ENCODE measurements around the gene ZNF341.

Gene ZNF341

DNA sequence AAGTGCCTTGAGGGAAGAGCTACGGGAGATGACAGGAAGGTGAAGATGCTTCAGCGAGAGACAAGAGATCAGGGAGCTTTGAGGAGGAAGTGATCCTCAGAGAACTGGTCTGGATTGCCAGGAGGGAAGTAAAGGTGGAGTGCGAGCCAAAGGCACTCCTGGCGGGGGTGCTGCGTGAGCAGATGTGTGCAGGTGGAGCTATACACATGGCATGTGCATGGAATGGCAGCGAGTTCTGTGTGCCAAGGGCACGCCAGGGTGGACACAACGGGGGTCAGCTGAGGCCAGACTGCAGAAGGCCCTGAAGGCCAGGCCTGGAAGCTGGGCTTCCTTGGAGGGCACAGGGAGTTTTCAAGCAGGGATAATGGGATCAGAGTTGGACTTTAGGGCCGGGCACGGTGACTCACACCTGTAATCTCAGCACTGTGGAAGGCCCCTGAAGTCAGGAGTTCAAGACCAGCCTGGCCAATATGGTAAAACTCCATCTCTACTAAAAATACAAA is 17.9 kb upstream of the ZNF341 start:
- H3K4me1 ChIP-seq (ENCODE audit: low read length): no peaks in the 10 kb centered on the region
- no peak overlapping the region for H3K4me2 ChIP-seq (ENCODE audit: low read depth, low read length)
- no peaks in the 10 kb centered on the region for H3K36me3 ChIP-seq (replicated peaks; ENCODE audit: insufficient read depth, low read length)
- H3K9me2 ChIP-seq (replicated peaks; ENCODE audit: insufficient read depth, low read length): no peaks in the 10 kb centered on the region
- H2AFZ ChIP-seq (ENCODE audit: low read length): no peak overlapping the region
- H3K79me2 ChIP-seq (ENCODE audit: low read length): peaks cover 10% of the 10 kb centered on the region
- TF ChIP-seq EZH2phosphoT487 (IDR thresholded peaks at IDR 0.05; ENCODE audit: low read length) (no peak), EZH2 (optimal IDR thresholded peaks at IDR 0.05; ENCODE audit: low read depth, low read length) (no peak)
- TF ChIP-seq, protein P1, sequence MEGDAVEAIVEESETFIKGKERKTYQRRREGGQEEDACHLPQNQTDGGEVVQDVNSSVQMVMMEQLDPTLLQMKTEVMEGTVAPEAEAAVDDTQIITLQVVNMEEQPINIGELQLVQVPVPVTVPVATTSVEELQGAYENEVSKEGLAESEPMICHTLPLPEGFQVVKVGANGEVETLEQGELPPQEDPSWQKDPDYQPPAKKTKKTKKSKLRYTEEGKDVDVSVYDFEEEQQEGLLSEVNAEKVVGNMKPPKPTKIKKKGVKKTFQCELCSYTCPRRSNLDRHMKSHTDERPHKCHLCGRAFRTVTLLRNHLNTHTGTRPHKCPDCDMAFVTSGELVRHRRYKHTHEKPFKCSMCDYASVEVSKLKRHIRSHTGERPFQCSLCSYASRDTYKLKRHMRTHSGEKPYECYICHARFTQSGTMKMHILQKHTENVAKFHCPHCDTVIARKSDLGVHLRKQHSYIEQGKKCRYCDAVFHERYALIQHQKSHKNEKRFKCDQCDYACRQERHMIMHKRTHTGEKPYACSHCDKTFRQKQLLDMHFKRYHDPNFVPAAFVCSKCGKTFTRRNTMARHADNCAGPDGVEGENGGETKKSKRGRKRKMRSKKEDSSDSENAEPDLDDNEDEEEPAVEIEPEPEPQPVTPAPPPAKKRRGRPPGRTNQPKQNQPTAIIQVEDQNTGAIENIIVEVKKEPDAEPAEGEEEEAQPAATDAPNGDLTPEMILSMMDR (IDR thresholded peaks at IDR 0.05; ENCODE audit: low read length): no peak
- no peaks in the 10 kb centered on the region for H4K20me1 ChIP-seq (ENCODE audit: insufficient read depth, low read length)
- no peaks in the 10 kb centered on the region for H3F3A ChIP-seq (ENCODE audit: insufficient read depth, low read length)
- H3K4me3 ChIP-seq (ENCODE audit: low read length): no peak overlapping the region
- no peak for DNase-seq
- H3K27ac ChIP-seq (ENCODE audit: low read length): no peak overlapping the region
- no peaks in the 10 kb centered on the region for H3K27me3 ChIP-seq (replicated peaks; ENCODE audit: insufficient read depth, low read length)
- H3K9ac ChIP-seq (ENCODE audit: low read length): no peak overlapping the region
- H3K9me3 ChIP-seq (replicated peaks; ENCODE audit: insufficient read depth, low read length): no peaks in the 10 kb centered on the region

DNA sequence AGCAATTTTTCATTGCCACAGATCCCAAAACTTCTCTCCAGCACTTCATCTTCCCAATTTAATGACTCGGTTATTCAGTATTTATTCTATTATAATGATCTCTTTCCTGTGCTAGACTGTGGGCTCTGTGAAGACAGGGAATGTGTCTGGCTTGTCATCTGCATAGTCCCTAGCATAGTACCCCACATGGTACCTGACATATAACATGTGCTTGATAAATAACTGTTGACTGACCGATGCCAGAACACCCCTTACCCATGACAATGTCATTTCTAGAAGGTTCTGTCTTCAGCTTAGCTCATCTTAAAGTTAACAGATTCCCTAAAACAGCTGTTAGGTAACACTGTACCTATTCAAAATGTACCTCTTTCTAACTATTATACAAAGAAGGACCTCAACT is 15.3 kb upstream of the ZNF341 start:
- Histone ChIP-seq H3K79me2 (ENCODE audit: low read length) (peaks cover 21% of the 10 kb centered on the region), H3K4me2 (ENCODE audit: low read depth, low read length) (no peak overlapping the region), H4K20me1 (ENCODE audit: insufficient read depth, low read length) (no peaks in the 10 kb centered on the region), H3K9me2 (replicated peaks; ENCODE audit: insufficient read depth, low read length) (no peaks in the 10 kb centered on the region), H2AFZ (ENCODE audit: low read length) (no peak overlapping the region), H3K36me3 (replicated peaks; ENCODE audit: insufficient read depth, low read length) (no peaks in the 10 kb centered on the region), H3K4me3 (ENCODE audit: low read length) (no peak overlapping the region), H3K27me3 (replicated peaks; ENCODE audit: insufficient read depth, low read length) (no peaks in the 10 kb centered on the region), H3K9ac (ENCODE audit: low read length) (no peak overlapping the region), H3K27ac (ENCODE audit: low read length) (no peak overlapping the region), H3K9me3 (replicated peaks; ENCODE audit: insufficient read depth, low read length) (no peaks in the 10 kb centered on the region), H3F3A (ENCODE audit: insufficient read depth, low read length) (no peaks in the 10 kb centered on the region), H3K4me1 (ENCODE audit: low read length) (peaks cover 7% of the 10 kb centered on the region; the same call in 1 of the 2 replicates)
- DNase-seq: no peak
- TF ChIP-seq EZH2phosphoT487 (IDR thresholded peaks at IDR 0.05; ENCODE audit: low read length) (no peak), EZH2 (optimal IDR thresholded peaks at IDR 0.05; ENCODE audit: low read depth, low read length) (no peak)
- TF ChIP-seq, protein P1 (IDR thresholded peaks at IDR 0.05; ENCODE audit: low read length): no peak

DNA sequence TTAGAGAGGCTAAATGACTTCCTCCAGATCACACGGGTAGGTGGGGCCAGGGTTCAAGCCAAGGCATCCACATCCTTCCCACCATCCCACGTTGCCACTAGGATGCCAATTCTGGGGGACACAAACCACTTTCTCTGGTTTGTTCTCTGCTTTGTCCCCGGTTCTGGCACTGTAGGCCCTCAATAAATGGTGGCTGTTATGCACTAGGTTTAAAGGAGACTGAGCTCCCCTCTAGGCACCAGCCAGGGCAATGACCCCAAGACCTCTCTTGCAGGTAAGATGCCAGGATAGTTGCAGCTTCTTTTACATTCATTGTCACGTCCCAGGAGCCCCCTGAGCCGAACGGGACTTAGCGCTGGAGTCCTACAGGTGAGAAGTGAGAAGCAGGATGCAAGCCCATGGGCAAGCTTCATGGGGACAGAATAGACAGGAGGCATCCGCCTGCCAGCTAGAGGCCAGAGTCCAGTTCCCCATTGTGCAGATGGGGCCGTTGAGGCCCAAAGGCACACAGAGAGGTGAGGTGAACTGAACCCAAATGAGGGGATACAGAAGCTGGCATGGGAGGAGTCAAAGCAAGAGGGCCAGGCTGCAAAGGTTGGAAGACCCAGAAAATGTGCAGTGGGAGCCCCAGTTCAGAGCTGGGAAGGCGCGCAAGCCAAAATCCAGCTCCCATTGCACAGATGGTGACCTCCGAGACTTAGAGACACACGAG is 12.4 kb upstream of the ZNF341 start:
- Histone ChIP-seq H3K4me1 (ENCODE audit: low read length) (peaks cover 7% of the 10 kb centered on the region; the same call in 1 of the 2 replicates), H3K36me3 (replicated peaks; ENCODE audit: insufficient read depth, low read length) (no peaks in the 10 kb centered on the region), H3K9ac (ENCODE audit: low read length) (peak overlapping the region; percentile 71), H3K9me2 (replicated peaks; ENCODE audit: insufficient read depth, low read length) (no peaks in the 10 kb centered on the region), H3K79me2 (ENCODE audit: low read length) (peaks cover 21% of the 10 kb centered on the region), H3K9me3 (replicated peaks; ENCODE audit: insufficient read depth, low read length) (no peaks in the 10 kb centered on the region), H4K20me1 (ENCODE audit: insufficient read depth, low read length) (no peaks in the 10 kb centered on the region), H2AFZ (ENCODE audit: low read length) (peak overlapping the region; percentile 98), H3K4me2 (ENCODE audit: low read depth, low read length) (peak overlapping the region; percentile 95), H3K4me3 (ENCODE audit: low read length) (peak overlapping the region; percentile 92), H3K27ac (ENCODE audit: low read length) (peak overlapping the region; percentile 33; the same call in 1 of the 2 replicates), H3F3A (ENCODE audit: insufficient read depth, low read length) (no peaks in the 10 kb centered on the region), H3K27me3 (replicated peaks; ENCODE audit: insufficient read depth, low read length) (no peaks in the 10 kb centered on the region)
- no peak for DNase-seq
- TF ChIP-seq, protein P1 (IDR thresholded peaks at IDR 0.05; ENCODE audit: low read length): no peak
- TF ChIP-seq EZH2phosphoT487 (IDR thresholded peaks at IDR 0.05; ENCODE audit: low read length) (no peak), EZH2 (optimal IDR thresholded peaks at IDR 0.05; ENCODE audit: low read depth, low read length) (no peak)

Measured in MM.1S (cell line).